Neuronal stem cell (in vitro differentiated cells): ENCODE results near the gene CMSS1.

Experiments used
- DNase-seq: peaks from one replicate; pipeline ENCODE4 v3.0.0-alpha.2; 2013; ENCODE audit warnings: low spot score
- H2AFZ ChIP-seq: one replicate; pipeline ENCODE4 v1.6.1; 2013; ENCODE audit warnings: mild to moderate bottlenecking, low read length, inconsistent platforms
- H2AK5ac ChIP-seq: 2 replicates; pipeline ENCODE4 v1.6.1; 2013; ENCODE audit warnings: low read depth, mild to moderate bottlenecking, inconsistent platforms, low read length, moderate library complexity, mixed read lengths
- H2BK120ac ChIP-seq: 2 replicates; pipeline ENCODE4 v1.6.1; 2013; ENCODE audit warnings: low read depth, mild to moderate bottlenecking, inconsistent platforms, low read length, moderate library complexity, mixed read lengths
- H2BK12ac ChIP-seq: one replicate; pipeline ENCODE4 v1.6.1; 2013; ENCODE audit warnings: low read length, inconsistent platforms
- H2BK15ac ChIP-seq: 2 replicates; pipeline ENCODE4 v1.6.1; 2013; ENCODE audit warnings: mild to moderate bottlenecking, low read length, inconsistent platforms, mixed read lengths
- H2BK5ac ChIP-seq: one replicate; pipeline ENCODE4 v1.6.1; 2013; ENCODE audit warnings: inconsistent platforms, mild to moderate bottlenecking, low read length, moderate library complexity
- H3K14ac ChIP-seq: one replicate; pipeline ENCODE4 v1.6.1; 2013; ENCODE audit warnings: low read length, inconsistent platforms
- H3K18ac ChIP-seq: 2 replicates; pipeline ENCODE4 v1.6.1; 2013; ENCODE audit warnings: low read length, inconsistent platforms
- H3K23ac ChIP-seq: 2 replicates; pipeline ENCODE4 v1.6.1; 2013; ENCODE audit warnings: low read depth, mild to moderate bottlenecking, mixed read lengths, low read length, inconsistent platforms; ENCODE audit not compliant: poor library complexity
- H3K27ac ChIP-seq: replicated peaks from 3 replicates; pipeline ENCODE4 v1.5.1; 2013; ENCODE audit warnings: low read length, inconsistent platforms
- H3K27me3 ChIP-seq, 3 experiments: 2 replicates each; pipeline ENCODE4 v1.6.1; 2013; ENCODE audit warnings: low read length in 3 of 3, mild to moderate bottlenecking in 2 of 3, inconsistent platforms in 1 of 3, low read depth in 1 of 3, mixed read lengths in 1 of 3, moderate library complexity in 1 of 3; ENCODE audit not compliant: control insufficient read depth in 3 of 3, insufficient read depth in 3 of 3
- H3K36me3 ChIP-seq, 2 donors: replicated peaks in 1 of 2; 2 replicates each; pipeline ENCODE4 v1.6.1; 2013; ENCODE audit warnings: low read length in 2 of 2; ENCODE audit not compliant: control insufficient read depth in 2 of 2, insufficient read depth in 2 of 2
- H3K4ac ChIP-seq: 2 replicates; pipeline ENCODE4 v1.6.1; 2013; ENCODE audit warnings: inconsistent platforms, mild to moderate bottlenecking, low read length, moderate library complexity
- H3K4me1 ChIP-seq, 2 donors: 1 replicate in 1 of 2; 2 replicates in 1 of 2; pipeline ENCODE4 v1.6.1; 2013; ENCODE audit warnings: low read length in 2 of 2, low read depth in 1 of 2; ENCODE audit not compliant: control insufficient read depth in 2 of 2, insufficient read depth in 1 of 2
- H3K4me2 ChIP-seq: one replicate; pipeline ENCODE4 v1.6.1; 2013; ENCODE audit warnings: mild to moderate bottlenecking, low read length, inconsistent platforms; ENCODE audit not compliant: insufficient read depth, poor library complexity, severe bottlenecking
- H3K4me3 ChIP-seq, 2 donors: 2 replicates each; pipeline ENCODE4 v1.5.1; 2013; ENCODE audit warnings: low read length in 2 of 2, mild to moderate bottlenecking in 2 of 2, inconsistent platforms in 1 of 2, moderate library complexity in 1 of 2
- H3K79me1 ChIP-seq: one replicate; pipeline ENCODE4 v1.6.1; 2013; ENCODE audit warnings: low read depth, mild to moderate bottlenecking, inconsistent platforms, low read length, moderate library complexity
- H3K9ac ChIP-seq: one replicate; pipeline ENCODE4 v1.6.1; 2013; ENCODE audit warnings: mild to moderate bottlenecking, low read depth, low read length, inconsistent platforms; ENCODE audit not compliant: poor library complexity
- H3K9me3 ChIP-seq, 2 donors: replicated peaks in 1 of 2; 2 replicates each; pipeline versions ENCODE3 to v1.6.1; 2013; ENCODE audit warnings: low read length in 2 of 2, mild to moderate bottlenecking in 2 of 2, inconsistent platforms in 1 of 2, low read depth in 1 of 2, mixed read lengths in 1 of 2, moderate library complexity in 1 of 2; ENCODE audit not compliant: control insufficient read depth in 2 of 2, insufficient read depth in 1 of 2
- H4K8ac ChIP-seq: one replicate; pipeline ENCODE4 v1.6.1; 2013; ENCODE audit warnings: low read depth, mild to moderate bottlenecking, inconsistent platforms, low read length, moderate library complexity
- H4K91ac ChIP-seq: one replicate; pipeline ENCODE4 v1.6.1; 2013; ENCODE audit warnings: low read length, low read depth, mild to moderate bottlenecking, inconsistent platforms; ENCODE audit not compliant: poor library complexity
- WGBS, 2 donors: extraction: QIAGEN DNeasy Blood & Tissue Kit; methylation state at CpG; one replicate each; pipeline ENCODE4 v1.1.7; 2013; ENCODE audit warnings: missing lambda C conversion rate in 2 of 2, mixed read lengths in 1 of 2; ENCODE audit not compliant: insufficient read length in 2 of 2, insufficient replicate concordance in 1 of 2; ENCODE audit errors: extremely low coverage in 2 of 2; 5-methylcytosine and 5-hydroxymethylcytosine counted together

Gene CMSS1

DNA sequence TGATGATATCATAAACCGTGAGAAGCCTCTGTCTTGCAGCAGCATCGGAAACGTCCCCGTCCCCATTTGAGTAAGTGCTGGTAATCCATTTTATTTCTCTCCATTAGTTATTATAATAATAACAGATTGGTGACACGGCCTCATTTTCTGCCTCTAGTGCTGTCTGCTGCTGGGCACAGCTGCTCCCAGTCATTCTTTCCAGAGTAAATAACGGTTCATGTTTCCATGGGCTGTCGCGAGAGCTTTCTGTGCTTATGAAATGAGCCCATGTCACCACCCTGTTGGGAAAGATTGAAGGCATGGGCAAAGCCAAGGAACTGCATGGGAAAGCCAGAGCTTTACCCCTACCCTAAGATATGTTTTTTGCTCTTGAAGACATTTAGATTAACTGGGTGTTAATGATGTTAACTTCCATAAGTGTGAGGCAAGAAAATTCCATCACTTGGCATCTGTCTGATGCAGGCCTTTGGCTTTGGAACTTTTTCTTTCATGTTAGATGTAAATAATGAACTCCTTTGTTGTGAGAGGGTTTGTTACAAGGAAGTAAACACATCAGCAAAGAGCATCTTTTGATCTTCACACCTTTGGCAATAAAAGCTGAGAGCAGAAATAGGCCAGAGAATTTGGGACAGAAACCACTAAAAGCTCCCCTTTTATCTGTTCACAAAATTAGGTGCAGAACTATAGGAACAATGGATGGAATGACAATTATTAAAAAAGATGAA is 154.9 kb downstream of the CMSS1 start:
- Histone ChIP-seq H3K27ac (no peak overlapping the region), H3K79me1 (no peaks in the 10 kb centered on the region), H3K9ac (no peak overlapping the region), H2AFZ (no peak overlapping the region), H2BK12ac (no peak overlapping the region), H3K9me3 (no peaks in the 10 kb centered on the region), H2AK5ac (no peak overlapping the region), H4K91ac (no peak overlapping the region), H4K8ac (no peak overlapping the region), H3K36me3 (no peaks in the 10 kb centered on the region), H3K27me3 (no peaks in the 10 kb centered on the region), H2BK120ac (no peak overlapping the region), H3K23ac (no peak overlapping the region), H3K4ac (no peak overlapping the region), H3K4me2 (no peak overlapping the region), H2BK5ac (no peak overlapping the region), H3K4me1 (peaks cover 1 to 20% of the 10 kb centered on the region in 2 donors), H3K4me3 (no peak overlapping the region), H3K14ac (no peak overlapping the region), H3K18ac (no peak overlapping the region), H2BK15ac (no peak overlapping the region)
- no CpG with 5 or more reads among the region's 8 CpGs for WGBS, 2 donors
- DNase-seq, result no peak

DNA sequence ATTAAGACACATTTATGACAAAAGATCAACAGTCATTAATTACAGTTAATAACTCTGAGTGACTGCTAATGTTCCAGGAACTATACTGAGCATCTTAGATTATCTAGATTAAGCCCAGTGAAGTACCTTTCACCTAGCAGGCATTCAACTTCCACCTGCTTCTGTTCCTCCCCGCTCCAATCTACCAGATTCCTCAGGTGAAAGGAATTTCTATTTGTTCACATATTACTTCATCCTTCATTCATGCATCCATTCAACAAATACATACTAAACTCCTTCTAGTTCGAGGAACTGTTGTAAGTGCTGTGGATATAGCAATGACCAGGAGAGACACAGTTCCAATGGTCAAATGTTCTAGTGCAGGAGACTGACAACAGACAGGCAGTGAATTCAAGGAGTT is 157.3 kb downstream of the CMSS1 start:
- DNase-seq, result no peak
- Histone ChIP-seq H3K23ac (no peak overlapping the region), H2BK120ac (no peak overlapping the region), H3K18ac (no peak overlapping the region), H2AFZ (no peak overlapping the region), H3K27ac (no peak overlapping the region), H3K4me1 (peaks cover 0 to 5% of the 10 kb centered on the region in 2 donors), H3K4me2 (no peak overlapping the region), H3K9ac (no peak overlapping the region), H3K14ac (no peak overlapping the region), H4K8ac (no peak overlapping the region), H2BK12ac (no peak overlapping the region), H2AK5ac (no peak overlapping the region), H3K9me3 (peaks cover 0 to 8% of the 10 kb centered on the region in 2 donors), H3K36me3 (no peaks in the 10 kb centered on the region), H3K4me3 (no peak overlapping the region), H2BK5ac (no peak overlapping the region), H3K4ac (no peak overlapping the region), H3K79me1 (no peaks in the 10 kb centered on the region), H4K91ac (no peak overlapping the region), H3K27me3 (no peaks in the 10 kb centered on the region), H2BK15ac (no peak overlapping the region)
- WGBS, 2 donors, result no CpG with 5 or more reads among the region's 2 CpGs

DNA sequence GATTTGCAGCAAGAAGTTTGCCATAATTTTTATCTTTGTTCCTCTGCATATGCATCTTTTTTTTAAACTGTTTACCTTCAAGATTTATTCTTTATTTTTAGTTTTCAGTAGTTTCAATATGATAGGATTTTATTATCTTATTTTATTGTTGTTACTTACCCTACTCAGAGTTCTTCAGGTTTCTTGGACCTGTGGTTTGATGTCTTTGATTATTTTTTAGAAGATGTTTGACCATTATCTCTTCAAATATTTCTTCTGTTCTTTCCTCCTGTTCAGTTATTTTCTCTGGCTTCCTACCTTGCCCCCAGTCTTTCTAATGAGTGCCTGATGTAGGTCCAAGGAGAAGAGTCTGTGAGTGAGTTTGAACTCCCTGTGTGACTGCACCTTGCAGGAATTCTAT is 158.9 kb downstream of the CMSS1 start:
- Histone ChIP-seq H2BK5ac (no peak overlapping the region), H2BK120ac (no peak overlapping the region), H3K27me3 (no peaks in the 10 kb centered on the region), H3K4me3 (no peak overlapping the region), H3K36me3 (no peaks in the 10 kb centered on the region), H2AFZ (no peak overlapping the region), H3K23ac (no peak overlapping the region), H4K8ac (no peak overlapping the region), H3K4me2 (no peak overlapping the region), H3K27ac (no peak overlapping the region), H3K9ac (no peak overlapping the region), H3K4ac (no peak overlapping the region), H3K4me1 (peaks cover 0 to 2% of the 10 kb centered on the region in 2 donors), H2AK5ac (no peak overlapping the region), H4K91ac (no peak overlapping the region), H3K9me3 (peaks cover 0 to 8% of the 10 kb centered on the region in 2 donors), H2BK12ac (no peak overlapping the region), H3K18ac (no peak overlapping the region), H3K79me1 (peaks cover under 1% of the 10 kb centered on the region), H3K14ac (no peak overlapping the region), H2BK15ac (no peak overlapping the region)
- no peak for DNase-seq

DNA sequence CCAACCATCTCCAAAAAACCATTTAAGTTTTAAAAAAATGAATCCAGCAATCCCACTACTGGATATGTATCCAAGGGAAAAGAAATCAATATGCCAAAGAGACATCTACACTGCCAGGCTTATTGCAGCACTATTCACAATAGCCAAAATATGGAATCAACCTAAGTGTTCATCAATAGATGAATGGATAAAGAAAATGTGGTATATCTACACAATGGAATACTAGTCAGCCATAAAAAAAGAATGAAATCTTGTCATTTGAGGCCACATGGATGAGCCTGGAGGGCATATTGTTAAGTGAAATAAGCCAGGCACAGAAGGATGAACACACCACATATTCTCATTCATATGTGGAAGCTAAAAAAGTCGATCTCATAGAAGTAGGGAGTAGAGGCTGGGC is 160.6 kb downstream of the CMSS1 start:
- WGBS, 2 donors, result no CpG with 5 or more reads among the region's 1 CpG
- no peaks in the 10 kb centered on the region for H3K27me3 ChIP-seq
- DNase-seq, result no peak
- H2BK120ac ChIP-seq, result no peak overlapping the region
- no peak overlapping the region for H2BK12ac ChIP-seq
- no peak overlapping the region for H3K14ac ChIP-seq
- no peak overlapping the region for H3K4me2 ChIP-seq
- H3K18ac ChIP-seq, result no peak overlapping the region
- H2AFZ ChIP-seq, result no peak overlapping the region
- H3K9ac ChIP-seq, result no peak overlapping the region
- H3K36me3 ChIP-seq, result no peaks in the 10 kb centered on the region
- no peak overlapping the region for H3K4ac ChIP-seq
- no peak overlapping the region for H2BK15ac ChIP-seq
- H3K4me3 ChIP-seq, result no peak overlapping the region
- no peak overlapping the region for H2BK5ac ChIP-seq
- H3K27ac ChIP-seq, result no peak overlapping the region
- no peak overlapping the region for H4K8ac ChIP-seq
- no peak overlapping the region for H4K91ac ChIP-seq
- H3K23ac ChIP-seq, result no peak overlapping the region
- H3K79me1 ChIP-seq, result peaks cover 1% of the 10 kb centered on the region
- peaks cover 0 to 8% of the 10 kb centered on the region in 2 donors for H3K9me3 ChIP-seq
- peaks cover 0 to 2% of the 10 kb centered on the region in 2 donors for H3K4me1 ChIP-seq
- H2AK5ac ChIP-seq, result no peak overlapping the region
